Femur (tissue), 1 donor: ENCODE measurements around the gene ALDH4A1.

ENCODE experiments used
- DNase-seq: peaks from one replicate; pipeline ENCODE4 v3.0.0-alpha.2; 2017

Gene ALDH4A1

GRCh38 chr1:18939398-18940302, 37.3 kb upstream of the ALDH4A1 start:
- no peak for DNase-seq

GRCh38 chr1:18938707-18939070, 36.3 kb upstream of the ALDH4A1 start:
- no peak for DNase-seq

GRCh38 chr1:18938008-18938706, 35.8 kb upstream of the ALDH4A1 start:
- no peak for DNase-seq

- no peak for DNase-seq
Observed at GRCh38 chr1:18937539-18937938, 35.2 kb upstream of the ALDH4A1 start.

GRCh38 chr1:18936814-18937481, 34.6 kb upstream of the ALDH4A1 start:
- no peak for DNase-seq

- no peak for DNase-seq
Observed at GRCh38 chr1:18936471-18936813, 34.1 kb upstream of the ALDH4A1 start.

- DNase-seq = no peak
Observed at GRCh38 chr1:18934205-18935000, 32.0 kb upstream of the ALDH4A1 start.

- no peak for DNase-seq
Observed at GRCh38 chr1:18932879-18933278, 30.5 kb upstream of the ALDH4A1 start.

- no peak for DNase-seq
Observed at GRCh38 chr1:18932387-18932786, 30.0 kb upstream of the ALDH4A1 start.

- DNase-seq = no peak
Observed at GRCh38 chr1:18931730-18932129, 29.4 kb upstream of the ALDH4A1 start.

GRCh38 chr1:18929686-18930085, 27.3 kb upstream of the ALDH4A1 start:
- DNase-seq = no peak

GRCh38 chr1:18928985-18929384, 26.6 kb upstream of the ALDH4A1 start:
- DNase-seq = no peak

- DNase-seq = no peak
Observed at GRCh38 chr1:18928406-18928805, 26.1 kb upstream of the ALDH4A1 start.

- DNase-seq = no peak
Observed at GRCh38 chr1:18927654-18928272, 25.4 kb upstream of the ALDH4A1 start.

GRCh38 chr1:18927082-18927653, 24.8 kb upstream of the ALDH4A1 start:
- DNase-seq = no peak

- peak; percentile 85 for DNase-seq
Observed at GRCh38 chr1:18926315-18927081, 24.1 kb upstream of the ALDH4A1 start.

GRCh38 chr1:18925279-18925678, 22.9 kb upstream of the ALDH4A1 start:
- DNase-seq = no peak

GRCh38 chr1:18924221-18924691, 21.9 kb upstream of the ALDH4A1 start:
- DNase-seq = no peak

GRCh38 chr1:18923756-18924211, 21.4 kb upstream of the ALDH4A1 start:
- peak; percentile 74 for DNase-seq

GRCh38 chr1:18922848-18923755, 20.7 kb upstream of the ALDH4A1 start:
- no peak for DNase-seq
